DMS153 treated with DMSO at 0.1 percent for 48 hours (cell line): Measurements from ENCODE around the gene VGLL4.

Experiments used
- DNase-seq: peaks from one replicate; lab custom pipeline; 2025; ENCODE audit not compliant: unreplicated experiment; lab: John Stamatoyannopoulos, UW

Gene VGLL4

DNA sequence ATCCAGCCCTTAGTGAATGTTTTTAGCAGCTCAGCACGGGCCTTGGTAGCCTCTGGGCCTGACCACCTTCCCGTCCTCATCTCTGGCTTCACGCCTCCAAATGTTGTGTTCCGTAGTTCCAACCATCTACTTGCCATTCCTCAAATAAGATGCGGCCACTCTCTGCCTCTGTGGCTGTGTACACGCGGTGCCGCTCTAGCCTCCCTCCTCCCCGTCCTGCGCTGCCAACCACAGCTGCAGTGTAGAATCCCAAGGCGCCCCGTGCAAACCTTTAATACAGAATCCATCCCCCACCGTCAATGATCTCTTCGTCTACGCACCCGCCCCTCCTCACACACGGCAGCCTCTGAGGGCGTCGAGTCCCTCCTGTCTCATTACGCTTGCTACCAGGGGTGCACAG is 77.2 kb downstream of the VGLL4 start:
- DNase-seq = no peak

DNA sequence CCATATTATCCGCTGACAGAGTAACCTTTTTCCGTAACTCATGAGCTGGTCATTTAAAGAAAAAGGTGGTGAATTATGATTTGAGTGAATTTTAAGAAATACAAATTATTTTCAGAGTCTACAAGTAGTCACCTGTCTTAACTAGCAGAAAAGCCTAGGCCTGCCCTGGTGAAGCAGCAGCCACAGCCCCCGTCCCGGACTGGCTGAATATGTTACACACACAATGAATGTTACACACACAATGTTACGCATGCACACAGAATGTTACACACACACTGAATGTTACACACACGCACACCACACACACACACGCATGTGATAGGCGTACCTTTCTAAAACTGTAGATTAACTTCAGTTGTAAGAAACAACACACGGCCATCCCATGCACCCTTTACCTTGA is 77.8 kb downstream of the VGLL4 start:
- DNase-seq = no peak

- no peak for DNase-seq
Observed at GRCh38 chr3:11565492-11565891, 78.2 kb downstream of the VGLL4 start.

DNA sequence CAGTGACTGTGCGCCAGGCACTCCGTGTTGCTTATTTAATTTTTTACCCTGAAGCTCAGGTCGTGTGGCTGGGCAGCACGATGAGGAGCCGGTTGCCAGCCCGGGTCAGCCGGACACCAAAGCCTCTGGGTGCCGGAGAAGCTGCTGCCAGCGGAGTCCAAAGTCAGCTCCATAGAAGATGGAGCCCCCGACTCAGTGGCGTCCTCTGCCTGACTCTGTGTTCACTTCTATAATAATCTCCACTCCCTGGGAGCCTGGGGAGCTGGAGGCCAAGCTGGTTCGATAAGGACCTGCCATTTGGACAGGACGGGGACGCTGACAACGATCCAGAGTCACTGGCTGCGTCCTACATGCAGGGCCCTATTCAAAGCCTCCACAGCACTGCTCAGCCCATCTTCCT is 78.6 kb downstream of the VGLL4 start:
- no peak for DNase-seq

- no peak for DNase-seq
Observed at GRCh38 chr3:11564577-11565001, 79.1 kb downstream of the VGLL4 start.

DNA sequence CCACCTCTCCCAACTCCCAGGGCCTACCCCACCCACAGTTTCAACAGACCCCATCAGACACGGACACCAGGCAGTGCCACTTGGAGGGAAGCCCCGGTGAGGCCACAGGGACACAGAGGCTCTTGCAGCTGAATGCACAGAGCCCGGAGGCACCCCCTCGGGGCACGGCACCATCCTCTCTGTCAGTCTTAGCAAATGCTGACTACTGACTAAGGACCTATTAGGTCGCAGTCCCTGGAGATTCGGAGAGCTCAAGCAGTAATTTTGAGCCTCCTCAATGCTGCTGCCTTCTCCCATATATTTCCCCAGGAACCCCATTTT is 79.9 kb downstream of the VGLL4 start:
- no peak for DNase-seq

DNA sequence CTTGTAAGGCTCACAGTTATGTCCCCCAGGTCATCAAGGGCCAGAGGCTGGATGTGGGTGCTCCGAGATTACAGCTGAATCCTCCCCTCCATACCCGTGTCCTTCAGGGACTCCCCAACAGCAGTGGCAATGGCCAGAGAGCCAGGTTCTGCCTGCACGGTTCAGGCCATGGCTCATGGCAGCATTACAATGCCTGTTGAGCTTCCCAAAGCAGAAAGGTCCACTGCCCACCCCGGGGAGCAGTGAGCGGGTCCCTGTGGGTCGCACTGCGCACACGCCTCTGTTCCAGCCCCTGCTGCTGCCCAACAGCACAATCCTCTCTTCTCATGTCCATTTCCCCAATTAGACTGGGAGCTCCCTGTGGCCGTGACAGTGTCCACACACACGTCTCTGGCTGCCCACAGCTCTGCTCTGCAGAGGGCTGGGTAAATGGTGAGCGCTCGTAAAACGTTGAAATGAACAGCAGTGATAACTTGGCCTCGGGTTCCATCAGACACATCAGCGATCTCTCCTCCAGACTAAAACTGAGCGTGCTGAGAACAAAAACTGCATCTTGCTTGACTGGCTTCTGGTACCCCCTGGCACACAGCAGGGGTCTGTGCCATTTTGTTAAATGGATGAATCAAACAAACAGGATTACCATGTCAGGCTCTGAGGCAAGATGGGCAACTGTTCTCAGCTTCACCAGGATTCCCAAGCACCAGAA is 80.4 kb downstream of the VGLL4 start:
- DNase-seq = no peak

GRCh38 chr3:11562277-11562881 is 81.3 kb downstream of the VGLL4 start:
- no peak for DNase-seq

GRCh38 chr3:11560746-11561145 is 83.0 kb downstream of the VGLL4 start:
- no peak for DNase-seq

GRCh38 chr3:11559816-11560633 is 83.7 kb downstream of the VGLL4 start:
- no peak for DNase-seq

DNA sequence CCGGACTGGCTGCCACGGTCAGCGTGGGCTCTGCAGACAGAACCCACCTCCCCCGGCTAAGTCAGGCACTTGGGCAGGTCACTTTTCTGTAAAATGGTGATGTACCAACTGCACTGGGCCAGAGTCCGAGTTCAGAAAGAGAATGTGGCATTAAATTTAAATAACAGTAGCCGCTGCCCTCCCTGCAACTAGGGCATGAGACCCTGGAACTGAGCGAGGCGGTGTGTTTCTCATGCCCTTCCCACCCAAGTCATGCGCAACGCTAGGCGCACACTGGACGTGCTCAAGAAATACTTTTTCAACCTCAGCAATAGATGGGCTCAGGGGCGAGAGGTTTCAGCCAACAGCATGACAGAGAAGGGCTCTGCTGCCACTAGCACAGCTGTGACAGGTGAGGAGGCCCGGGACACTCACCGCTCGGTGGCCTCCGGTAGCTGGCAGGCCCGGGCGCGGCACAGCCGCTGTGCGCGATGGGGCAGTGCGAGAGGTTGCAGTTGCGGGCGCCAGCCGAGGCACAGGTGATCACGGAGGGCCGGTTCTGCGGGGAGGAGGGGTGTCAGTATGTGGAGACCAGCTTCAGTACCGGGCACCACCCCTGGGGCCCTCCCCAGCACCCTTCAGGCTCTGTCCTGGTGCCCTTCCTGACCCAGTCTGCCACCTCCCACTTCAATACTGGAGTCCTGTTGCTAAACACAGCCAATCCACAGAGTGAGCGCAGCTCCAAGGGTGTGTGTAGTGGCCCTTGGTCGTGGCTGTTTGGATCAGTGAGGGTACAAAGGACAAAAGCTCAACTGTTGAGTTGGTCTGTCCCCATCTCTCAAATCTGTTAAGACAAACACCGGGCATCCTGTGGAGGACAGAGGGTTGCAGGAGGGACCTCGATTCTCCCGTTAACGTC is 84.5 kb downstream of the VGLL4 start:
- DNase-seq = no peak

DNA sequence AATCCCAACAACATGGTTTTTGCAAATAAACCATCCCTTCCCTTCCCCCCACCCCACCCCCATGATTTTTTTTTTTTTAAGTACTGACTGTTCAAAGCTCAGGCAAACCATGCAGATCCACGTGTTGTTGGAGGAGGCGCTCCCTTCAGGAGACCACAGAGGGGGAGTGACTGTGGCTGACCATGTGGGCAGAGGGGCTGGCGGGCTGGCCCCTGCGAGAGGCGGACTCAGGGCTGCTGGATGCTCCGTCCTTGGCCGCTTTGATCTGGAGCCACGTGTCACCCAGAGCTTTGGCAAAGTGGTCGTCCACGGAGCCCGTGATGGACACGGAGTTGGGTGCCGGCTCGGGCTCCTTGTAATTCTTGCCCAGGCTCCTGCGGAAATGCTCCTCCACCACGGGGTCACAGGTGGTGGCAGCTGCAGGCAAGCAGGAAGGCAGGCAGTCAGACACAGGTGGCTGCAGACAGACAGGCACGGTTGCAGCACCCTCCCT is 85.3 kb downstream of the VGLL4 start:
- no peak for DNase-seq

GRCh38 chr3:11558002-11558401 is 85.7 kb downstream of the VGLL4 start:
- no peak for DNase-seq

DNA sequence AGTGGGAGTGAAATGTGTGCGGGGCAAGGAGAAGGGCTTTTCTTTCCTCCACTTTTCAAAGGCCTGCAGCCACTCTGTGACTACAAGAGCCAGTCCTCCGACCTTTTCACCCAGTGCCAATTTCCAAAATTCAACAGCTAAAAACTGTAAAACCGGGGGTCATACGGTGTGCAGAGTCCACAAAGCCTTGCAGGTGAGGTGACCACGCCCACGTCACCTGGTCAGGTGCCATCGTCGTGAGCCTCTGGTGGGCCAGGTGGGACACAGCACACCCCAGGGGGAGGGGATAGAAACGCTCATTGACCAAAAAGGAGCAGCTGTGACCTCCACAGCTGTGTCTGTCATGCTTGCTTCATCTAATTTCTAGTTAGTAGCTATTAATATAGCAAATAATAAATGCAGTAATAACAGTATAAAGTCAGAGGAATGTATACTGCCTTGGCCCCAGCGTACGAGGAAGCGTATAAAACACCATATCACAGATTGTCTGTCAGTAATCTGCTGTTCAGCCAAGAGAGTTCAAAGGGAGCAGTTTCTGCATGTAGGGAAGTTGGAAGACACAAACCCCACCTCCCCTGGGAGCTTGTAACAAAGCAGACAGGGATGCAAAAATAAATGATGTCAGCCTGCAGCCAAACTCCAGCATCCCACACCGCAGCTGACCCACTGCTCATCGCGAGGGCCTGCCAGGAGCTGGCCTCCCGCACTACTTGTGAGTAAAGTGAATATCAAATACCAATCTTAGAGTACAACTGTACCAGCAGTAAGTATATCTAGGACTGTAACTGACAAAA is 86.7 kb downstream of the VGLL4 start:
- DNase-seq = no peak

DNA sequence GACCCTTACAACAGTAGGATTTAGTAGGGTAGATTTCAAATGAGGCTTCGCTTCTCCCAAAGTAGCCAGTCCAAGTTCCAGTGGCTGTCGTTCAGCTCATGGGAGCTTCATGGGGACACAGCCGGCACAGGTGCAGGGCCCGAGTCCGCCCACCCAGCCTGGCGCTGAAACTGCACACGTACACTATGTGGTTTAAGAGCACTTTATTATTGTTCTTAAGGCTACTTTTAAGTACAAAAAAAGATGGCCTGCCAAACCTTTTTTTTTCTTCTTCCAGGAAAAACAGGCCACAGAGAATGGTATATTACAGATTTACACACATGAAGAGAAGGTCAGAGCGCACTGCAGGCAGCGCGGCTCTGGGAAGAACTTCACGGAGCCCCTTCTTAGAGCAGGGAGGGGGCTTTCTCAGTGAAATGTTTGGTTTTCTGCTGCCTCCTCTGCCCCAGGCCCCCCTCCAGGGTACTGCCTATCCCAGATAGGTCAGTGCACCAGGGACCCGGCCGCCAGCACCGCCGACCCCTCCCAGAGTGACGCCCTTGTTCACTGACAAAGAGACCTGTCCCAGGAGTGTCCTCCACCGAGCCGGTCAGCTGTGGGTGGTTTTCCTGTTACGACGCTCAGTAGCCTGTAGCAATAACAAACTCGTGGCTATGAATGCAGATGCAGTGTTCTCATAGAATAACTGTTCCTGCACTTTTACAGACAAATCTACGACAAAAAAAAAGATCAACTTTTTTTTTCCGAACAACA is 87.7 kb downstream of the VGLL4 start:
- DNase-seq = no peak

DNA sequence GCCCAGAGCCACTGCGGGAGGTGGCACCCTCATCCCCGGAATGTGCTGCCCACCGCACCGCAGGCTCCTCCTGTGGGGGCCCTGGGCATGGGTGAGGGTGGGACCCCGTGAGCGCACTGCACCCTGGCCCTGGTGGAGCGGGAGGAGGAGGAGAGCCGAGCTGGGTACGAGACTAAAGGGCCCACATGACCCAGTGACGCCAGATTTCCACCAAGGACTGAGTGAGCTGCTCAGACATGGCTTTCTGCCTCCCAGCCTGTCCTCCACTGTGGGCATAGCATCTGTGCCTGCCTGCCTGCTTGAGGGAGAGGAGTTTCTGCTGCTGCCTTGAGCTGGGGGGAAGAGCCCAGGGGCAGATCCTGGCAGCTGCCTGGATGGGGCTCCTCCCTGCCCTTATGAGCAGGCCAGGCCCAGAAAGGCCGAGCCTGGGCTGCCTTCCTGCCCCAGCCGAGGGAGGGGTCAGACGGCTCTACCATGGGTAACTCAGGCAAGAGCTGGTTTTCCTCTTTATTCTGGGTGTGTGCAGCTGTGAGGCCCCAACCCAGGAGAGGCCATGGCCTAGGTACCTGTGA is 88.4 kb downstream of the VGLL4 start:
- no peak for DNase-seq

GRCh38 chr3:11554666-11555065 is 89.0 kb downstream of the VGLL4 start:
- no peak for DNase-seq

- DNase-seq = no peak
Observed at GRCh38 chr3:11554236-11554610, 89.5 kb downstream of the VGLL4 start.
